BJ (cell line): ENCODE data around the gene THAP3. TPM values are rescaled to one million over a fixed set of nuclear protein-coding genes. Genes with fewer than 3 reads are reported as not detected.

Experiments
- CTCF ChIA-PET: fragments of 350-600 bp; formaldehyde crosslinking; extraction: SDS; loops from one replicate; lab custom pipeline; 2021; ENCODE audit warnings: antibody characterized with exemption, inconsistent platforms; lab: Yijun Ruan, JAX
- POLR2A ChIA-PET: fragments of 300-600 bp; sonication (Branson Sonifier 250); formaldehyde crosslinking; extraction: SDS; loops from one replicate; lab custom pipeline; 2021; ENCODE audit warnings: antibody characterized with exemption; lab: Charles Lee
- DNase-seq: peaks from one replicate; pipeline ENCODE4 v3.0.0-alpha.2; 2011; ENCODE audit warnings: low read depth
- H3K27me3 ChIP-seq: 2 replicates; pipeline ENCODE4 v1.6.0; 2011; ENCODE audit warnings: low read length; ENCODE audit not compliant: control insufficient read depth, insufficient read depth
- H3K36me3 ChIP-seq: 2 replicates; pipeline ENCODE4 v1.5.1; 2011; ENCODE audit warnings: low read length; ENCODE audit not compliant: control insufficient read depth, insufficient read depth
- H3K4me3 ChIP-seq: 2 replicates; pipeline ENCODE4 v1.5.1; 2011; ENCODE audit warnings: low read depth, mild to moderate bottlenecking, control low read depth, low read length
- polyA plus RNA-seq: library from polyadenylated mRNA; depleted of rRNA; stranded (reverse); fragments of >200 nt; gene quantifications from 2 replicates; pipeline ENCODE4 v1.2.3, GENCODE V29; 2011
- TF ChIP-seq, protein P1 (sequence below): IDR thresholded peaks from 2 replicates; pipeline ENCODE4 v1.5.1; 2011; ENCODE audit warnings: low read depth, mild to moderate bottlenecking, control low read depth, inconsistent platforms, low read length, moderate library complexity; ENCODE audit not compliant: insufficient read depth

THAP3 gene
- polyA plus RNA-seq, 1 experiment: 12.5 TPM

DNA sequence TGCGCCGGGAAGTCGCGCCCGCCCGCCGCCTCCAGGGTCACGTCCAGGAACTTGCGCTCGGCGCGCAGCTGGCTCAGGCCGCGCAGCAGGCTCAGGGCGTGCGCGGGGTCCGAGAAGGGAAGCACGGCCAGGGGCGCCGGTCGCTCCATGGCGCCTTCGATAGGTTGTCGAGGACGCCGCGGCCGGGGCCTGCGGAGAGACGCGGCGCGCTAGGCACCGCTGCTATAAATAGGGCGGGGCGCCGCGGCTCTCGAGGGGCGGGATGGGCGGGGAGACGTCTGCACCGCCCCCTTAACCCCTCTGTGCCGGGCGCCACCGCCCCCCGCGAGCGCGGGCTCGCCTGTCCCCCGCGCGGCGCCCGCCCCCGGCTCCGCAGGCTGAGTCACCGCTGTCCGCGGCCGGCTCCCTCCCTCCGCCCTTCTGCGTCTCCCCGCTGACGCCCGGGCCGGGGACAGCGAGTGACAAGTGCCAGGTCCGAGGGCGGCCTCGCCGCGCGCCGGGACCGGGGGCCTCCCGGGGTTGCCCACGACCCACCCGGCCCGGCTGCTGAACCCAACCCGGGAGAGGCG, 21.9 kb upstream of the THAP3 start, which contains the start of gene KLHL21:
KLHL21 (minus strand) TSS at position 201 of the 569 bp plus-strand sequence; CDS start at position 149, 52 bp downstream.
- ChIA-PET CTCF (interaction anchor here (1.0 to 5.6 kb wide), 4 partner anchors 11 to 79 kb away, joined by 3 to 29 read pairs (median 5); partner anchors contain the start of genes NOL9 and TAS1R1), POLR2A (interaction anchor here (0.6 kb wide), 1 partner anchor 8 kb away, joined by 3 read pairs; no protein-coding TSS in a partner anchor)
- peak; percentile 35 for DNase-seq

DNA sequence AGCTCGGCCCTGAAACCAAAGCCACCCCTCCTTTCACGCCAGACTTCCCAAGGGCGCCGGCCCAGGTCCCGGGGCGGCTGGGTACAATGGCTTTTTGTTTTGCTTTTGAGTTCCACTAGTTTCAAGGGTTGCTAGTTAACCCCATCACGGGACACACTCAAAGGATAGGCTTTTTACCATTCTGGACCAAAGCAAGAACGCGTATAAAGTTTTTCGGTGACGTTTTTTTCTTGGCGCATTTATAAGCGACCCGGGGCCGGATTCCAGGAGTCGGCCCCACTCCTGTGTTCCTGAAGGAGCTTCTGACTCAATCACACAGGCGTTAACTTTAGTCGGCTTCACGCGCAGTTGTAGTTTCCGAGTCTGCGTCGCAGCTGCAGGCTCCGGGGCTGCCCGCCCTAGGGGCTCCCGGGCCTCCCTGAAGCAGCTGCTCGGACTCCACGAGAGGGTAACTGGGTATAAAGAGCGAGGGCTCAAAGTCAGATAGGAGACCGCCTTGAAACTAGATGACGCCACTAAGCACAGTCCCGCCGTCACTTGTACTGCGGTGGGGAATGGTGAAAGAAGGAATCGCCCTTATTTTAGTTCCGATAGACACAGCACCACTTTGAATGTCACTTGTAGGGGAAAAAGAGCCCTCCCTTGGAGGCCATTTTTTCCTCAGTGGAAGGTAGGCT, 21.3 kb upstream of the THAP3 start:
- peaks cover 10% of the 10 kb centered on the region for H3K36me3 ChIP-seq
- ChIA-PET POLR2A (interaction anchor here (0.5 to 0.6 kb wide), 2 partner anchors 9 to 18 kb away, joined by 3 read pairs; no protein-coding TSS in a partner anchor), CTCF (interaction anchor here (1.2 to 5.6 kb wide), 4 partner anchors 12 to 49 kb away, joined by 3 to 29 read pairs (median 6); partner anchors contain the start of genes NOL9 and TAS1R1)
- TF ChIP-seq, protein P1, sequence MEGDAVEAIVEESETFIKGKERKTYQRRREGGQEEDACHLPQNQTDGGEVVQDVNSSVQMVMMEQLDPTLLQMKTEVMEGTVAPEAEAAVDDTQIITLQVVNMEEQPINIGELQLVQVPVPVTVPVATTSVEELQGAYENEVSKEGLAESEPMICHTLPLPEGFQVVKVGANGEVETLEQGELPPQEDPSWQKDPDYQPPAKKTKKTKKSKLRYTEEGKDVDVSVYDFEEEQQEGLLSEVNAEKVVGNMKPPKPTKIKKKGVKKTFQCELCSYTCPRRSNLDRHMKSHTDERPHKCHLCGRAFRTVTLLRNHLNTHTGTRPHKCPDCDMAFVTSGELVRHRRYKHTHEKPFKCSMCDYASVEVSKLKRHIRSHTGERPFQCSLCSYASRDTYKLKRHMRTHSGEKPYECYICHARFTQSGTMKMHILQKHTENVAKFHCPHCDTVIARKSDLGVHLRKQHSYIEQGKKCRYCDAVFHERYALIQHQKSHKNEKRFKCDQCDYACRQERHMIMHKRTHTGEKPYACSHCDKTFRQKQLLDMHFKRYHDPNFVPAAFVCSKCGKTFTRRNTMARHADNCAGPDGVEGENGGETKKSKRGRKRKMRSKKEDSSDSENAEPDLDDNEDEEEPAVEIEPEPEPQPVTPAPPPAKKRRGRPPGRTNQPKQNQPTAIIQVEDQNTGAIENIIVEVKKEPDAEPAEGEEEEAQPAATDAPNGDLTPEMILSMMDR: no peak
- peak; percentile 11 for DNase-seq
- peak overlapping the region; percentile 97 for H3K4me3 ChIP-seq
- H3K27me3 ChIP-seq: no peaks in the 10 kb centered on the region

More for the DNA sequence above, 21.9 kb upstream of the THAP3 start, which contains the start of gene KLHL21:
- TF ChIP-seq, protein P1: no peak
- Histone ChIP-seq H3K36me3 (peaks cover 14% of the 10 kb centered on the region), H3K4me3 (peak within 1 kb of the TSS; percentile 97), H3K27me3 (no peaks in the 10 kb centered on the region)

DNA sequence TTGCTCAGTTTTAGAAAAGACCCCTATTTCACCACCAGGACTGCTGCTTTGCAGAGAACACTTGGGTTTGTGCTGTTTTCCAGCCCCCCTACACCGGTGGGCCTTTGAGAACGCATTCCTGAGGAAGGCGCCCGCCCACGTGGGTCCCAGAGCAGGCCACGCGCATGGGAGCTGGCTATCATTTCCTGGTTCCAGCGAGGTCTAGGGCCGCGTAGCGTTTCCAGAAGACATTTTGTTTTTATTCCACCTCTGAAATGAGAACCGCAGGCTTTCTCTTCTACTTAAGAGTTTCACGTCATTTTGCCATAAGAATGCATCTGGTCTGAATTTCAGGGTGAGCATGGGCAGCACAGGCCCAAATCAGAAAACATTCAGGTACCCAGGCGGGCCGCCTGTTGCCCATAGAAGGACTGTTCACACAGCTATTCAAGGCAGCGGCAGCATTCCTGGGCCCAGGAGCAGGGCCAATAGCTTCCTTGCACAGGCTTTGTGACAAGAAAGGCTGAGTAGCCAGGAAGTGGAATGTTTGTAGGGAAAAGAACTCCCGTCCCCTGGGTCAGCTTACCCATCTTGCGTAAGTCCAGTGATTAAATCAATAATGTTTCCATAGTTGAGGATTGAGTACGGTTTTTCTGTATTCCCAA, 20.6 kb upstream of the THAP3 start:
- TF ChIP-seq, protein P1: peak; percentile 13; the same call in 1 of the 2 replicates
- peaks cover 6% of the 10 kb centered on the region for H3K36me3 ChIP-seq
- DNase-seq: peak; percentile 41
- H3K27me3 ChIP-seq: no peaks in the 10 kb centered on the region
- ChIA-PET POLR2A (interaction anchor here (0.5 kb wide), 1 partner anchor 19 kb away, joined by 3 read pairs; no protein-coding TSS in a partner anchor), CTCF (interaction anchor here (1.2 to 2.0 kb wide), 2 partner anchors 14 to 49 kb away, joined by 3 to 9 read pairs; partner anchors contain the start of genes NOL9 and TAS1R1)
- no peak overlapping the region for H3K4me3 ChIP-seq

DNA sequence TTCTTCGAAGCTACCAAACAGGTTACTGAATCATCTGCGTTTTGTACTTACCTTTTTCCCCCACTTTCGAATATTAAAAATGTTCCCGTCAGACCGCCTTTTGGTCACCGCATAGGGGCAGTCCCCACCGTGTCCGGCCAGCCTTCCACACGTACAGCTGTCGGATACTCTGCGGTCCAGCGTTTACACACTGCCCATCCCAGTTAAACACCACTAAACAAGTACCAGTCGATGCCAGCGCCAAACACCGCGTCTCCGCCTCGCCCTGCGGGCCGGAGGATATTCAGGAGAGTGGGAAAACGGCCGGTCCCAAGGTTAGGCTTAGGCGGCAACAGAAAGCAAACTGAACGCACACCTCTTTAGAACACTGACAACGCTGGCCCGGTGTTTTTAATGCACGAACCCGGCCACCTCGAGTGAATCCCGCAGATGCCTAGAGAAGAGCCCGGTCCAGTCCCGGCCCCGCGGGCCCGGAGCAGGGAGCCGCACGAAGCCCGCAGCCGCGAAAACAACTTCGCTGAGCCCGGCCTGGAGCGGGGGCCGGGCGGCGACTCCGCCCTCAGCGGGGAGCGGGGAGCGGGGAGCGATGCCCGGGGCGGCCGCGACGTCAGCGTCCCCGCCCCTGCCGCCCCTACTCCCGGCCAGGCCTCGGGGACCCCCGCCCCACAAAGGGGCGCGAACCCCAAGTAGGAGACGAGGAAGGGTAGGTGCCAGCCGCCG, 11.9 kb upstream of the THAP3 start:
- ChIA-PET POLR2A (no interaction called here), CTCF (interaction anchor here (0.7 to 1.4 kb wide), 3 partner anchors 33 to 122 kb away, joined by 3 to 4 read pairs (median 3); no protein-coding TSS in a partner anchor)
- TF ChIP-seq, protein P1: 0 out of 2 replicates have a peak, but pooled peaks have one; percentile 2

More for the DNA sequence above, 11.9 kb upstream of the THAP3 start:
- H3K36me3 ChIP-seq: peaks cover 3% of the 10 kb centered on the region
- no peak for DNase-seq
- H3K4me3 ChIP-seq: peak overlapping the region; percentile 85
- no peaks in the 10 kb centered on the region for H3K27me3 ChIP-seq
